DND-41 (cell line): ENCODE data around the gene ITPR2.

Experiments
- EZH2 ChIP-seq: IDR thresholded peaks from 3 replicates; pipeline ENCODE4 v1.6.1; 2012; ENCODE audit warnings: borderline replicate concordance, low read depth, mild to moderate bottlenecking, moderate library complexity, low read length, inconsistent platforms; ENCODE audit not compliant: severe bottlenecking
- TF ChIP-seq, protein P1 (sequence below): IDR thresholded peaks from 2 replicates; pipeline ENCODE4 v1.5.1; 2012; ENCODE audit warnings: borderline replicate concordance, low read length, moderate library complexity, mild to moderate bottlenecking; ENCODE audit not compliant: poor library complexity, severe bottlenecking; ENCODE audit errors: extremely low read depth

DNA sequence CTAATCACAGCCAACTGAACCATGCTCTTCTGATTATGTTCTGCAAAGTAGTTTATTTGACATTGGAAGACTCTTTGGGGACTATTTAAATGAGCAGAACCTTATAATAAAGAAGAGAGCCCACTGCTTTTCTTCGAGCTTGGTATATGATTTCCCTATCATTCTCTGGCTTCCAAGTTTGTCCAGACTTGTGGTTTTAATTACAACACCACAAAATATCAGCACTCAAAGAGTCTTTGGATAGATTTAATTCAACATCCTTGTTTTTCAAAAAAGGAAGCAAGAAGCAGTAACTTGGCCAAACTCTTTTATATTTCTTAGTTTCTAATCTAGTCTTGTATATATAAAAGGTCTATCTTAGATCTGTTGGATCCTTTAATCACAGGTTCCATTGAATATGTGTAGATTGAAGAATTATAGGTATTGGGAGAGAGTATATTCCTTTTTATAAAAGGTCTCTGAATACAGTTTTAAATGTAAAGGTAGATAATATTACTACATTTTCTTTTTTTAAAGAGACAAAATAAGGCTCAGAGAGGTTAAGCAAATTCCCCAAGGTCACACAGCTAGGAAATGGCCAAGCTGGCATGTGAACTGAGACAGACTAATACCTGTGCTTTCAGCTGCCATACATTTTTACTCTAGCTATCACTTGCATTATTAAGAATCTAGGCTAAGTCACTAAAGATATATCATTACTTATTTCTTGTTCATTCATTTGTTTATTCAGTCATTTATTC, 464.8 kb downstream of the ITPR2 start:
- TF ChIP-seq, protein P1, sequence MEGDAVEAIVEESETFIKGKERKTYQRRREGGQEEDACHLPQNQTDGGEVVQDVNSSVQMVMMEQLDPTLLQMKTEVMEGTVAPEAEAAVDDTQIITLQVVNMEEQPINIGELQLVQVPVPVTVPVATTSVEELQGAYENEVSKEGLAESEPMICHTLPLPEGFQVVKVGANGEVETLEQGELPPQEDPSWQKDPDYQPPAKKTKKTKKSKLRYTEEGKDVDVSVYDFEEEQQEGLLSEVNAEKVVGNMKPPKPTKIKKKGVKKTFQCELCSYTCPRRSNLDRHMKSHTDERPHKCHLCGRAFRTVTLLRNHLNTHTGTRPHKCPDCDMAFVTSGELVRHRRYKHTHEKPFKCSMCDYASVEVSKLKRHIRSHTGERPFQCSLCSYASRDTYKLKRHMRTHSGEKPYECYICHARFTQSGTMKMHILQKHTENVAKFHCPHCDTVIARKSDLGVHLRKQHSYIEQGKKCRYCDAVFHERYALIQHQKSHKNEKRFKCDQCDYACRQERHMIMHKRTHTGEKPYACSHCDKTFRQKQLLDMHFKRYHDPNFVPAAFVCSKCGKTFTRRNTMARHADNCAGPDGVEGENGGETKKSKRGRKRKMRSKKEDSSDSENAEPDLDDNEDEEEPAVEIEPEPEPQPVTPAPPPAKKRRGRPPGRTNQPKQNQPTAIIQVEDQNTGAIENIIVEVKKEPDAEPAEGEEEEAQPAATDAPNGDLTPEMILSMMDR, result no peak
- TF ChIP-seq EZH2, result no peak
